Panc1 (cell line): ENCODE results near the gene MAPK8. TPM values are rescaled to one million over a fixed set of nuclear protein-coding genes. Genes with fewer than 3 reads are reported as not detected.

Experiments used
- ATAC-seq: fragments of 200-7000 bp; cut with Tn5 transposase; 2 replicates; pipeline ENCODE4 v1.9.1; 2020; ENCODE audit warnings: mild to moderate bottlenecking, moderate library complexity
- BruUV-seq: library from RNA; stranded (reverse); fragments of 400-500 nt; replicated peaks from 2 replicates; lab custom pipeline; 2021; lab: Mats Ljungman, UMichigan
- CTCF ChIA-PET: fragments of 300-600 bp; sonication (Branson Sonifier 250); formaldehyde crosslinking; loops from one replicate; lab custom pipeline; 2022; ENCODE audit warnings: antibody characterized with exemption; lab: Charles Lee
- POLR2A ChIA-PET: fragments of 300-600 bp; sonication (Branson Sonifier 250); formaldehyde crosslinking; loops from one replicate; lab custom pipeline; 2022; ENCODE audit warnings: antibody characterized with exemption; lab: Charles Lee
- DNase-seq: peaks from one replicate; pipeline ENCODE4 v3.0.0-alpha.2; 2010; ENCODE audit warnings: low read depth, low spot score
- H3K27ac ChIP-seq: 2 replicates; pipeline ENCODE4 v1.5.1; 2011; ENCODE audit warnings: mild to moderate bottlenecking, low read length, inconsistent platforms
- H3K27me3 ChIP-seq: fragments of 200-500 bp; sonication (Bioruptor generic); 2 replicates; pipeline ENCODE4 v1.6.0; 2014; ENCODE audit warnings: low read length, inconsistent platforms; ENCODE audit not compliant: control insufficient read depth, insufficient read depth
- H3K36me3 ChIP-seq: fragments of 200-500 bp; sonication (Bioruptor generic); 2 replicates; pipeline ENCODE4 v1.5.1; 2014; ENCODE audit warnings: inconsistent platforms, mild to moderate bottlenecking, low read length, moderate library complexity; ENCODE audit not compliant: control insufficient read depth, insufficient read depth
- H3K4me1 ChIP-seq: 2 replicates; pipeline ENCODE4 v1.5.1; 2011; ENCODE audit warnings: inconsistent platforms, mild to moderate bottlenecking, low read length, moderate library complexity; ENCODE audit not compliant: control insufficient read depth, insufficient read depth
- H3K4me3 ChIP-seq, 2 experiments: 2 replicates each; pipeline ENCODE4 v1.5.1; 2011 to 2012; ENCODE audit warnings: low read depth in 2 of 2, low read length in 2 of 2, mild to moderate bottlenecking in 2 of 2, inconsistent platforms in 1 of 2, moderate library complexity in 1 of 2
- H3K9me3 ChIP-seq: fragments of 200-500 bp; sonication (Bioruptor generic); 2 replicates; pipeline ENCODE4 v1.5.1; 2014; ENCODE audit warnings: low read depth, mild to moderate bottlenecking, inconsistent platforms, low read length, moderate library complexity; ENCODE audit not compliant: control insufficient read depth, insufficient read depth
- POLR2AphosphoS5 ChIP-seq: IDR thresholded peaks from 2 replicates; pipeline ENCODE4 v1.6.1; 2012; ENCODE audit warnings: mild to moderate bottlenecking, low read depth, low read length, moderate library complexity
- SIN3A ChIP-seq: IDR thresholded peaks from 2 replicates; pipeline ENCODE4 v1.6.1; 2012; ENCODE audit warnings: low read depth, mild to moderate bottlenecking, low read length, moderate library complexity, borderline replicate concordance; ENCODE audit not compliant: insufficient read depth
- TCF7L2 ChIP-seq: IDR thresholded peaks from 2 replicates; pipeline ENCODE4 v1.6.1; 2011; ENCODE audit warnings: mild to moderate bottlenecking, low read depth, low read length, inconsistent platforms
- in situ Hi-C: cut with HindIII; loops from 2 replicates; pipeline ENCODE4 v1.10.0; 2016; ENCODE audit warnings: low sequenced_read_pairs, low pct_unique_long_range_greater_than_20kb
- intact Hi-C: fragments of 100-400 bp; cut with micrococcal nuclease; formaldehyde crosslinking; loops from one replicate; pipeline ENCODE4 v1.10.0; 2022; ENCODE audit not compliant: unreplicated experiment
- total RNA-seq: library from RNA; stranded (reverse); gene quantifications from one replicate; pipeline ENCODE4 v1.2.1, GENCODE V29; 2021; ENCODE audit not compliant: unreplicated experiment
- TF ChIP-seq, protein P1 (sequence below), 2 experiments: IDR thresholded peaks; 2 replicates each; pipeline ENCODE4 v1.6.1; 2011 to 2012; ENCODE audit warnings: low read depth in 2 of 2, control low read depth in 1 of 2, low read length in 1 of 2, mild to moderate bottlenecking in 1 of 2, moderate library complexity in 1 of 2; ENCODE audit not compliant: insufficient read depth in 1 of 2
- TF ChIP-seq, protein P2 (sequence below): fragments of 450-650 bp; IDR thresholded peaks from 2 replicates; pipeline ENCODE4 v1.5.1; 2017; ENCODE audit warnings: mild to moderate bottlenecking

The MAPK8 gene
- total RNA-seq, 1 experiment from 2014 or later, result 66.6 TPM

DNA sequence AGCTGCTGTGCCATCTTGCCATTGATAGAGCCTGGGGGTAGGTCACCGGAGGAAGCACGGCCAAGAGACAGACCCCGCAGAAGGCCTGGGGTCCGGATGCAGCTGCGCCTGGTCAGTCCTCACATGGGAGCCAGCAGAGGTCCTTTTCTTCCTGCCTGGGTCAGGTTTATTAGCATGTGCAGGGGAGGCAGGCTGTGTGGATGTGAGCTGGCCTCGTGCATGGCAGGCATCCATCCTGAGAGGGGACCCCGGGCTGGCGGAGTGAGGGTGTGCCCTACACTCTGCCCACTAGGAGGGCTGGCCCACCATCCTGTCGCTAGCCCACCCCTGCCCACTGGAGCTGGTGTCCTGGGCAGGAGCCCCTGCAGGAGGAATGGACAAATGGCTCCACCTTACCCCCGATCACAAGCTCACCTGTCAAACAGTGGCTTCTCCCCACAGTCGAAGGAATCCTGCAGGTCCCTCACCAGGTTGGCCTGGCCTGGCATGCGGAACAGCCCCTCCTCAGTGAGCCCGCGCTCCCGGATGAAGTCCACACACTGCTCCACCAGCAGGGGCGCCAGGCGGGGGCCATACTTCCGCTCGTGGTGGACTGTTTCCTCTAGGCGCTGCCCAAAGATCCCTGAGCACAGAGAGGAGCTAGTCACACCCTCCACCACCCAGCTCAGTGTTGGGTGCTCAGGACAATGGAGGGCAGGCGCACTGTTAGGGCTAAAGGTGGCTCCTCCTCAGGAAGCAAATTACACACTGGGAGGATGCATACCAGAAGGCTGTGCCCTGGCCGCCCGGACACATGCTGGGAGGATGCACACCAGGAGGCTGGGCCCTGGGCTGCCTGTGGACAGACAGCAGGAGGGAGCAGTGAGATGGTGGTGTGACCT, 153.0 kb downstream of the MAPK8 start:
- Histone ChIP-seq H3K4me1 (no peaks in the 10 kb centered on the region), H3K27ac (no peak overlapping the region), H3K27me3 (no peaks in the 10 kb centered on the region), H3K4me3 (no peak overlapping the region), H3K9me3 (no peaks in the 10 kb centered on the region), H3K36me3 (no peaks in the 10 kb centered on the region)
- no peak for ATAC-seq
- DNase-seq, result no peak
- no TSS peak for BruUV-seq
- TF ChIP-seq SIN3A (no peak), POLR2AphosphoS5 (no peak), TCF7L2 (no peak)
- TF ChIP-seq, protein P1, sequence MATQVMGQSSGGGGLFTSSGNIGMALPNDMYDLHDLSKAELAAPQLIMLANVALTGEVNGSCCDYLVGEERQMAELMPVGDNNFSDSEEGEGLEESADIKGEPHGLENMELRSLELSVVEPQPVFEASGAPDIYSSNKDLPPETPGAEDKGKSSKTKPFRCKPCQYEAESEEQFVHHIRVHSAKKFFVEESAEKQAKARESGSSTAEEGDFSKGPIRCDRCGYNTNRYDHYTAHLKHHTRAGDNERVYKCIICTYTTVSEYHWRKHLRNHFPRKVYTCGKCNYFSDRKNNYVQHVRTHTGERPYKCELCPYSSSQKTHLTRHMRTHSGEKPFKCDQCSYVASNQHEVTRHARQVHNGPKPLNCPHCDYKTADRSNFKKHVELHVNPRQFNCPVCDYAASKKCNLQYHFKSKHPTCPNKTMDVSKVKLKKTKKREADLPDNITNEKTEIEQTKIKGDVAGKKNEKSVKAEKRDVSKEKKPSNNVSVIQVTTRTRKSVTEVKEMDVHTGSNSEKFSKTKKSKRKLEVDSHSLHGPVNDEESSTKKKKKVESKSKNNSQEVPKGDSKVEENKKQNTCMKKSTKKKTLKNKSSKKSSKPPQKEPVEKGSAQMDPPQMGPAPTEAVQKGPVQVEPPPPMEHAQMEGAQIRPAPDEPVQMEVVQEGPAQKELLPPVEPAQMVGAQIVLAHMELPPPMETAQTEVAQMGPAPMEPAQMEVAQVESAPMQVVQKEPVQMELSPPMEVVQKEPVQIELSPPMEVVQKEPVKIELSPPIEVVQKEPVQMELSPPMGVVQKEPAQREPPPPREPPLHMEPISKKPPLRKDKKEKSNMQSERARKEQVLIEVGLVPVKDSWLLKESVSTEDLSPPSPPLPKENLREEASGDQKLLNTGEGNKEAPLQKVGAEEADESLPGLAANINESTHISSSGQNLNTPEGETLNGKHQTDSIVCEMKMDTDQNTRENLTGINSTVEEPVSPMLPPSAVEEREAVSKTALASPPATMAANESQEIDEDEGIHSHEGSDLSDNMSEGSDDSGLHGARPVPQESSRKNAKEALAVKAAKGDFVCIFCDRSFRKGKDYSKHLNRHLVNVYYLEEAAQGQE (IDR thresholded peaks at IDR 0.05; ENCODE audit: insufficient read depth in 1 of 2, low read depth in 2 of 2, low read length in 1 of 2), result no peak
- TF ChIP-seq, protein P2, sequence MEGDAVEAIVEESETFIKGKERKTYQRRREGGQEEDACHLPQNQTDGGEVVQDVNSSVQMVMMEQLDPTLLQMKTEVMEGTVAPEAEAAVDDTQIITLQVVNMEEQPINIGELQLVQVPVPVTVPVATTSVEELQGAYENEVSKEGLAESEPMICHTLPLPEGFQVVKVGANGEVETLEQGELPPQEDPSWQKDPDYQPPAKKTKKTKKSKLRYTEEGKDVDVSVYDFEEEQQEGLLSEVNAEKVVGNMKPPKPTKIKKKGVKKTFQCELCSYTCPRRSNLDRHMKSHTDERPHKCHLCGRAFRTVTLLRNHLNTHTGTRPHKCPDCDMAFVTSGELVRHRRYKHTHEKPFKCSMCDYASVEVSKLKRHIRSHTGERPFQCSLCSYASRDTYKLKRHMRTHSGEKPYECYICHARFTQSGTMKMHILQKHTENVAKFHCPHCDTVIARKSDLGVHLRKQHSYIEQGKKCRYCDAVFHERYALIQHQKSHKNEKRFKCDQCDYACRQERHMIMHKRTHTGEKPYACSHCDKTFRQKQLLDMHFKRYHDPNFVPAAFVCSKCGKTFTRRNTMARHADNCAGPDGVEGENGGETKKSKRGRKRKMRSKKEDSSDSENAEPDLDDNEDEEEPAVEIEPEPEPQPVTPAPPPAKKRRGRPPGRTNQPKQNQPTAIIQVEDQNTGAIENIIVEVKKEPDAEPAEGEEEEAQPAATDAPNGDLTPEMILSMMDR, result no peak
- ChIA-PET POLR2A (no interaction called here), CTCF (interaction anchor here (0.5 kb wide), 1 partner anchor 110 kb away, joined by 3 read pairs; no protein-coding TSS in a partner anchor)
- intact Hi-C loops, result no loop called here
- in situ Hi-C loops, result no loop called here

DNA sequence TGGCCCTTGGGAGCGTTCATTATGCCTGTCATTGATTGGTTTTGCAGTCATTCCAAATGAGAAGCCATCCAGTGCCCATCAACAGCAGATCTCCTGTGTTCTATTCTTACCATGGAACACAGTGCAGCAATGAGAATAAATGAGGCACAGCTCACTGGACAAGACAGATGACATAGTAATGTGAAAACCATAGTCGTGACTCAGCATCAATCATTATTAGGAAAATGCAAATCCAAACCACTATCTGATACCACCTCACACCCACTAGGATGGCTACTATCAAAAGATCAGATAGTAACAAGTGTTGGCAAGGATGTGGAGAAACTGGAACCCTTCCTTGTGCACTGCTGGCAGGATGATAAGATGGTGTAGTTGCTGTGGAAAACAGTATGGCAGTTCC, 153.7 kb downstream of the MAPK8 start:
- POLR2A ChIA-PET, result no interaction called here
- no peaks in the 10 kb centered on the region for H3K36me3 ChIP-seq

More for the DNA sequence above, 153.7 kb downstream of the MAPK8 start:
- ATAC-seq (no peak), DNase-seq (no peak)
- intact Hi-C loops, result no loop called here
- TF ChIP-seq, protein P1 (IDR thresholded peaks at IDR 0.05; ENCODE audit: insufficient read depth in 1 of 2, low read depth in 2 of 2, low read length in 1 of 2), result no peak
- TF ChIP-seq, protein P2, result no peak
- TF ChIP-seq TCF7L2 (no peak), POLR2AphosphoS5 (no peak), SIN3A (no peak)
- Histone ChIP-seq H3K4me3 (no peak overlapping the region), H3K4me1 (no peaks in the 10 kb centered on the region), H3K27me3 (no peaks in the 10 kb centered on the region), H3K9me3 (no peaks in the 10 kb centered on the region), H3K27ac (no peak overlapping the region)
- BruUV-seq, result no TSS peak
- in situ Hi-C loops, result no loop called here
- CTCF ChIA-PET, result interaction anchor here (0.5 kb wide), 1 partner anchor 111 kb away, joined by 3 read pairs; no protein-coding TSS in a partner anchor
